HuH-7 (cell line): ENCODE results near the gene RGS6.
A peak's percentile ranks its signal among the peaks of the same experiment; 100 is the strongest.

Experiments used
- DNase-seq: peaks from one replicate; pipeline ENCODE4 v3.0.0; 2011; ENCODE audit warnings: low spot score

RGS6 gene

GRCh38 chr14:72402377-72402772 is 470.1 kb downstream of the RGS6 start:
- DNase-seq = no peak

DNA sequence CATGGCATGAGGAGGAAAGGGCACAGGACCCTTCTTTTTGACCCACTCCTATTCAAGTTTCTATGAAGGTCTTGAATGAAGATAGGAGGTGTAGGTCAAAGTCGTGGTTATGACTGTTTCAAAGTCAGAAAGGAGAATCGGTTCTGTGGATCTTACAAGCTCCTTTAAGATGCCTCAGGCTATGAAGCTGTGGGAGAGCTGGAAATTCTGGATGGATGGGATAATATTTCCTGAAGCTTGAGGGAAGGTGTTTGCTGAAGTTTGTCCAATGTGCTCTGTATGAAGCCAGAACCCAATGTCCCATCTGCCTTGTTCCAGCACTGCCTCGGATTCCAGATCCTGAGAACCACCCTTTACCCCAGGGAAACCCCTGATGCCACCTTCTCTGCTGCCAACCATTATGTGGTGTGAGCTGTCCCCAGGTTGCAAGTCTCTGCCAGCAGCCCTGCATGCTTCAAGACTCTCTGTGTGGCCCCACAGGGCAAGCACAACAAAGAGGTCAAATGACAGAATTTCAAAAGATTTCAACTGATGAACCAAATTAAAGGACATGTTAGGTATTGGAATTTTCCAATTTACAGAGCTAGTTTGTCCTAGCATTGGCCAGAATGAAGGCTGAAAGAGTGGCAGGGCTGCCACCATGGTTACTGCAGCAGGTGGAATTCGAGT is 472.0 kb downstream of the RGS6 start:
- DNase-seq = no peak

DNA sequence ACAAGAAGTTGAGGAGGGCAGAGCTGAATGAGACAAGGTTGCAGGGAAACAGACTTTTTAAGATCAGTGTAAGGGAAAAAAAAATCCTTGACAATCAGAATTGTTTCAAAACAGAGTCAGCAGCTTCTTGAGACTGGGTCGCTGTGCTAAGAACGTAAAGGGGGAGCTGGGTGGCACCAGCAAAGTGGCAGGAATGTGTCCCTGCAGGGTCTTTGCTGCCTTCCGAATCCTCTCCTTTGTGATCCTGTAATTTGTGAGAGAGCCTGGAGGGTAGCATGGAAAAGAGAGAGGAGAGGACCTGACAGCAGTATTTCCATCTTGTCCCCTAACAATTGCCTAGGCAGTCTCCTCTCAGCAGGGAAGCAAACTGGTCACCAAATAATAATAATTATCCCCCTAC is 472.8 kb downstream of the RGS6 start:
- no peak for DNase-seq

GRCh38 chr14:72408020-72408419 is 475.8 kb downstream of the RGS6 start:
- DNase-seq = no peak

DNA sequence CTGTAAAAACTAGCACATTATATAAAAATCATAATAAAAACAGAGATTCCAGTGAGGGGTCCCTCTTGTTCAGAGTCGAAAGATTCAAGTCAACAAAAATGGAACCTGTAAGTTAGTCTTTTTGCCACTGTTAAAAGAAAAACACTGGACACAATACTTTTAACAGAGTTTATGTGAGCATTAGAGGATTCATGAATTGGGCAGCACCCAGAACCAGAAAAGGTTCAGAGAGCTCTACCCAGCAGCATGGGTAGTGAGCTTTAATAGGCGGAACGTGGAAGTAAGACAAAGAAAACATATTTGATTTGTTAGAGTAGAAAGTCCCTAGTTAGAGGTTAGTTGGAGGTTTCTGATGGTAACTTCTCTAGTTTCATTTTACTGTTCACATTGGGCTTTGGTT is 476.8 kb downstream of the RGS6 start:
- DNase-seq = no peak

DNA sequence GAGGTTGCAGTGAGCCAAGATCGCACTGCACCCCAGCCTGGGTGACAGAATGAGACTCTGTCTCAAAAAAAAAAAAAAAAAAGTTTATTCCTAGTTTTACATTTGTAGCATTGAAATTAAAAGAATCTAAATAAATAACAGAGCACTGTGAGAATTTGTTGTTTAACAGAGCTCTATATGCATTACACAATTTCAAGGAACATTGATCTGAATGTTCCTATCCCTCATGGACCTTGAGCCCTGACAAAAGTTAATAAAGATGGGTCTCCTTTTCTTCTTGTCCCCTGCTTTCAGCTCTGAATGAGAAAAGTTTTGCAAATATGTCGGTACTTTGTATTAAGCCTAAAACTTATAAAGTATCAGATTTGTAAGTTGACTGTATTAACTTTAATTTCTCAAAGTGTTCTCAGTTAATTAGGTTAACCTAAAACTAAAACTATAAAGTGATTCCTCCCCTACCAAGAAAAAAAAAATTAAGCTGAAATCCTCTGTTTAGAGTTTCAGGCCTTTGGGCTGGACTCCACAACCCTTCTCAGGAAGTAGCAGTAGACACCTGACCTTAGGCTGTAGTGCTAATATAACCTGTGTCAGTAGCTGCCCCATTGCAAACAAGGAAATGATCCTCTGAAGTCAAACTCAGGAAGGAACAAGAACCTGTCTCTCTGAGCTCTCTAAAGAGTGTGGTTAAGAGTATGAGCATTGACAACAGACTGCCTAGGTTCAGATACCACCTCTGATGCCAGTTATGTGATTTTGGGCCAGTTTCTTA is 484.0 kb downstream of the RGS6 start:
- no peak for DNase-seq

- DNase-seq = no peak
These were observed 484.7 kb downstream of the RGS6 start for GRCh38 chr14:72416892-72417291.

DNA sequence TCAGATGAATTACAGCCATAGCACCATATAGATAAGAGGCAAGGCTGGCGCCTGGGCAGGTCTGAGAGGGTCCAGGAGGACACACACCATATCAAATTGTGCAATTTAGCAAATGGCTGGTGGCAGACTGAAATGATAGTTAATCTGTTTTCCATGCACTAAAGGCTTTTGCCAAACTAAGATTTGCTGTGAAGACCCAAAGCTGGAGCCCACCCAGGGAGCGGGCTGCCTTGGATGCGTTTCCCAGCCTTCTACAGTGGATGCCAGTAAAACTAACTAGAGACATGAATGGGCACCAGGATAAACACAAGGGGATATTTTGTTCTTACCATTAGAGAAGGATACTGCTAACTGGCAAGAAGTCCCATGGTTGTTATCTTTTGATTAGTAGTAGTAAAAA is 486.6 kb downstream of the RGS6 start:
- no peak for DNase-seq

GRCh38 chr14:72419226-72419775 is 487.1 kb downstream of the RGS6 start:
- DNase-seq = no peak

- peak; percentile 34 for DNase-seq
These were observed 488.7 kb downstream of the RGS6 start for GRCh38 chr14:72420749-72421474.

GRCh38 chr14:72423957-72424356 is 491.7 kb downstream of the RGS6 start:
- no peak for DNase-seq

- no peak for DNase-seq
These were observed 498.2 kb downstream of the RGS6 start for GRCh38 chr14:72430457-72430856.

DNA sequence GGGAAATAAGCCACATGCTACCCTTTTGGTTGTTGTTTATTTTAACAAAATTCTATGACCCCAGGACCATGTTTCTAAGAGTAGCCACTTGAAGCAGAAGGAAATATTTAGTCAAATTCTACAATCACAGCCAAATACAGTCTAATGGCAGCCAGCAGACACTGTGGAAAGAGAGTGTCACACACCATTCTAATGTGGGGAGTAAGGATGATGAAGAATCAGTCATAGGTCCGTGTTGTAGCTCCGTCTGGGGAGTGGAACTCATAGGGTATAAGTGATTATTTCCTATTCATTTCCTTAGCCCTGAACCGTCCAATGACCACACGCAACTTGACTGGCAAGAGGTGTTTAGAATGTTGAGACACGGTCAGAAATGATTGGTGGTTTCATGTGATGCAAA is 500.5 kb downstream of the RGS6 start:
- DNase-seq = no peak

DNA sequence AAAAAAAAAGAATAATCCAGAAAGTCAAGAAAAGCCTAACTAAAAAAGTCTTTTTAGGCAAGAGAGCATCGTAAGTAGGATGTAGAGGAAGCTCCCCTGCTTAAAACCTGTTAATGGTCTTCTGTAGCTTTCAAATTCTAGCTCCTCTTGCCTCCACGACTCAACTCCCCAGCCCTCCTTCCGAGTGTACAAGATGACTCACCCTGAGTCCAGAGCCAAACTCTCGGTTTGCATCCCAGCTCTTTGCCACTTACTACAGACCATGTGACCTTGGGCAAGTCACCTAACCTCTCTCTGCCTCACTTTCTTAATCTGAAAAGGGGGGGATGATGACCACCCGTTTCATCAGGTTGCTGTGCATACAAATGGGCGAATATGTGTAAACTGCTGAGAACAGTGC is 501.3 kb downstream of the RGS6 start:
- DNase-seq = no peak

- DNase-seq = no peak
These were observed 502.6 kb downstream of the RGS6 start for GRCh38 chr14:72434856-72435255.

DNA sequence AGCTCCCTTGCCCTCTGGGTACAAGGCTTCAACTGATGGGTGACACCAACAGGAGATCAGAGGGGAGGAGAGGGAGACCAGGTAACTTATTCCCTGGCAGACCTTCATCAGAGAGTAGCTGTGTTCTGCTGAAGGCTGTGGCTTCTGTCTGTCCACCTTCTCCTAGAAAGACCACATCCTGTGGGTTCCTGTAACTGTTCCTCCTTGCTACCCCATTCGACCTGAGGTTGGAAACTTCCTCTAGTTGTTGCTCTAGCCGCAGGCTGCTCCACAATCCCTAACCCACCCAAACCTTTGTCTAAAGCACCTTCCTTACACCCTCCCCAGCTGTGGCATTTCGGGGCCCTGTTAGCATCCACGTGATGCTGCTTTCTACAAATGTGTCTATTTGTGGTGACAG is 507.5 kb downstream of the RGS6 start:
- no peak for DNase-seq

DNA sequence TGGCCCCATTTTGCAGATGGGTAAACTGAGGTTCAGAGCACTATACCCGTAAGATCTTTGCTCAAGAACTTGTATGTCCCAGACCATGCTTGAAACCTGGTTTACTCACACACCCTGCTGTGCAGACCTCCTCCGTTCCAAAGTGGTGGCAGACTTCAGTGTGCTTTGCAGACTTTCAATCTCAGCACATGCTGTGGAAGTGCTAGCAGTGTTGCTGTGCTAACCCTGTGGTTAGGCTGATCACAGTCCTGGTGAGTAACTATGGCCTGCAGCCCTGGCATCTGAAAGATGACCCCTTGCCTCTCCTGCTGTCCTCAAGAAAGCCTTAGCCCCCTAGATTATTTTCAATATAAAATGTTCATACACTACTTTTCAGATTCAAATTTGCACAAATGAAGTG is 511.0 kb downstream of the RGS6 start:
- no peak for DNase-seq

GRCh38 chr14:72443991-72444441 is 511.8 kb downstream of the RGS6 start:
- DNase-seq = no peak

DNA sequence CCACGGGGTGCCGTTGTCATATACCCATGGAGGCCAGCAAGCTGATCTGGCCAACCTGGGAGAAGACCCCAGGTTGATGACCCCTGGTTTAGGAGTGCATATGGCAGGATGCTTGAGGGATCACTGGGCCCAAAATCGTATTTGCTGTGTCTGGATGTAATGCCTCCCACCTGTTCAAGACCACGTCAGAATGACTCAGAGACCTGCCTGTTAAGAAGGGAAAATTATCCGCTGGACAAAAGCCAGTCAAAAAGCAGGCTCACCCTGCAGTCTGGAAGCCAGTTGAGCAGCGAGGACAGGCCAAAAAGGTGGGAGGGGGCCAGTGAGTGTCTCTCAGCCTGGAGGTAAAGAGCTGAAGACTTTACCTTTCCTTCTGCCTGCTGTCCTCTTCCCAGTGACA is 512.5 kb downstream of the RGS6 start:
- DNase-seq = no peak

DNA sequence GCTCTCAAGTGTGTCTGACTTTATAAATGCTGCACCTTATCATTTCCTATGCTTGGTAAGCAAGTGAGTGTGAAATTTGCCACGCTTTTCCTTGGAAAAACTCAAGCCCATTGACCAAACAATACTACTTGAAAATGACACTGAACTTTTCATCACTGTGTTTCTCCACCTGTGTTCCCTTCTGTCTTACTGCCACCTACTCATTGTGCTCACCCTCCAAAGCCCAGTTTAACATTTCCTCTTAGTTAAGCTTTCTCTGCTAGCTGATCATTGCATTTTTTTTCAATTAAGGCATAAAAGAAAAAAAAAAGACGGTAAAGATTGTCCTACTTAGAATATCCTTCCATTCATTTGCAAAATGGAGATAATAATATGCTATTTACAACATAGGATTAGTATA is 516.0 kb downstream of the RGS6 start:
- DNase-seq = no peak

GRCh38 chr14:72450473-72451044 is 518.3 kb downstream of the RGS6 start:
- DNase-seq = no peak
